GM12873 (cell line): ENCODE data around the gene SART1.

Source experiments
- TF ChIP-seq, protein P1 (sequence below): IDR thresholded peaks from 2 replicates; pipeline ENCODE4 v1.5.1; 2012; ENCODE audit warnings: low read depth, mild to moderate bottlenecking, moderate library complexity, low read length, control low read depth; ENCODE audit not compliant: insufficient read depth; ENCODE audit errors: missing control alignments

SART1 gene

DNA sequence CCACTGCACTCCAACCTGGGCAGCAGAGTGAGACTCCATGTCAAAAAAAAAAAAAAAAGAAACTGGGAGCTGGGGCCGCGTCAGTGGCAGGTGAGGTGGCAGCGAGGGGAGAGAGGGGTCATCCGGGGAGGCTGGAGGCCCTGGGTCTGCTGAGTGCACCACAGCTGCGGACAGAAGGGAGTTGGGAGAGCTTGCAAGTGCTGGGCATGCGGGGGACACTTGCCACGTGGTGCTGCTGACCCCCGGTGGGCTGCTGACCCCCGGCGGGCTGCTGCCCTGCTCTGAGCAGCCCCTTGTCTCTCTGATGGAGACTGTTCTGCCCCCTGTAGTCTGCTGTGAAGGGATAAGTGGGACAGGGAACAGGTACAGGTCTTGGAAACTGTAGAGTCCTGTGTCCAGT lies 39.7 kb upstream of the SART1 start:
- TF ChIP-seq, protein P1, sequence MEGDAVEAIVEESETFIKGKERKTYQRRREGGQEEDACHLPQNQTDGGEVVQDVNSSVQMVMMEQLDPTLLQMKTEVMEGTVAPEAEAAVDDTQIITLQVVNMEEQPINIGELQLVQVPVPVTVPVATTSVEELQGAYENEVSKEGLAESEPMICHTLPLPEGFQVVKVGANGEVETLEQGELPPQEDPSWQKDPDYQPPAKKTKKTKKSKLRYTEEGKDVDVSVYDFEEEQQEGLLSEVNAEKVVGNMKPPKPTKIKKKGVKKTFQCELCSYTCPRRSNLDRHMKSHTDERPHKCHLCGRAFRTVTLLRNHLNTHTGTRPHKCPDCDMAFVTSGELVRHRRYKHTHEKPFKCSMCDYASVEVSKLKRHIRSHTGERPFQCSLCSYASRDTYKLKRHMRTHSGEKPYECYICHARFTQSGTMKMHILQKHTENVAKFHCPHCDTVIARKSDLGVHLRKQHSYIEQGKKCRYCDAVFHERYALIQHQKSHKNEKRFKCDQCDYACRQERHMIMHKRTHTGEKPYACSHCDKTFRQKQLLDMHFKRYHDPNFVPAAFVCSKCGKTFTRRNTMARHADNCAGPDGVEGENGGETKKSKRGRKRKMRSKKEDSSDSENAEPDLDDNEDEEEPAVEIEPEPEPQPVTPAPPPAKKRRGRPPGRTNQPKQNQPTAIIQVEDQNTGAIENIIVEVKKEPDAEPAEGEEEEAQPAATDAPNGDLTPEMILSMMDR, result no peak

DNA sequence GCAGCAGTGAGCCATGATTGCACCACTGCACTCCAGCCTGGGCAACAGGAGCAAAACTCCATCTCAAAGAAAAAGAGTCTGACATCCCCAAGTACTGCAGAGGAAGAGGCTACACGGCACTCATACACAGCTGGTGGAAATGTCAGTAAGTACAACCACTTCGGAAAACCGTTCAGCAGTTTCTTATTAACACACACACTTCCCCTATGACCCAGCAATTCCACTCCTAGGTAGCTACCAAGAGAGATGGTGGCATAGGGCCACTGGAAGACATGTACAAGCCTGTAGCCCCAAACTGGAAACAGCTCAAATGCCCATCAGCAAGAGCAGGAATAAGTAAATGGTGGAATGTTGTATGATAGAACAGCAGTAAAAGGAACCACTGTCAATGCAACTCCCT lies 39.0 kb upstream of the SART1 start:
- TF ChIP-seq, protein P1, result no peak

DNA sequence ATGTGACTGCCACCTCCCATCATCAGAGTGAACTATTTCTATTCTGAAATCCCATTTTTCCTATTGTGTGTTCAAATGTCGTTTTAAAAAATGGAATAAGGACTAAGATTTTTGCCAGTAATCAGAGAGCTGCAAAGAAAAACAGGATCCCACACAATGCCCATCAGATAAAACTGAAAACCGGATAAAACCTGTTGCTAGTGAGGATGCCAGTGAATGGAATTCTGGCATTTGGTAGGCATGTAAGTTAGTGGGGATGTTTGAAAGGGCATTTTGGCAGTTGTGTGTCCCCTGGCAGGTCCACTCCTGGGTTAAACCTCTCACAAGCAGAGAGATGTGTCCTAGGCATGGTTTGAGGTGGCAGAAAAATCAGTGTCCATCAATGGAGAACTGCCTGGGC lies 36.1 kb upstream of the SART1 start:
- TF ChIP-seq, protein P1, result no peak

DNA sequence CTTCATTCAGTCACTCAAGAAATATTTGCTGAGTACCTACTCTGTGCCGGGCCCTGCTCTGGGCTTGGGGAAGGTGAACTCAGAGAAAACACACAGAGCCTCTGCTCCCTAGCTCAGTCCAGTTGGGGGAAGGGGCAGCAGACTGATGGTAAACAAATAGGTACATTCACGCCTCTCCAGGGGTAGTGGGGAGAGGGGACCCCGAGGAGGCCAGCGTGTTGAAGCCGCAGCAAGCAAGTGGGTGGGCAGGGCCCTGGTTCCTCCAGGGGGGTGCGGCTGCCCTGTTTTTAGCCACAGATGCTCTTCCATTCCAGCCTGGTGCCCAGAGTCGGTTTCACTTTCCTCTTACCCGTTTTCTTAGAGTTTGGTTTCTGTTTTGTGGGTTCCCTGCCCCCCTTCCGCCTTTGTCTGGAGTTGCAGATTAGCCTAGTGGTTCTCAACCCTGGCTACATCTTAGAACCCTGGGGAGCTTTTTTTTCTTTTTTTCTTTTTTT lies 33.6 kb upstream of the SART1 start:
- TF ChIP-seq, protein P1, result no peak

DNA sequence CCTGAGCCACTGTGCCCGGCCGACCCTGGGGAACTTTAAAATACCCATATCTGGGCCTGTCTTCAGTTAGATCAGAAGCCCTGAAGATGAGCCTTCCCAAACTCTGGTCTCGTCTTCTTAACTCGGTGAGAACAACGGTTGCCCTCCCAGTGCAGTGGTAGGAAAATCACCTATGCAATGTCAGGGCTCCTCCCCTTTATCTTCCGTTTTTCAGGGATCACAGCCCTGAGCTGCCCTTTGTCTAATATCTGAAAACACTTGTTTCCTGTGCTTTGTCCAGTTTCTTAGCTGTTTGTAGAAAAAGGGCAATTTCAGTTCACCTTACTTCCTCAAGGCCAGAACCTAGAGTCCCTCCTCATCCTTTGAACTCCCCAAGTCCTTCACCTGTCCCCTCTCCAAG lies 32.9 kb upstream of the SART1 start:
- TF ChIP-seq, protein P1, result no peak

DNA sequence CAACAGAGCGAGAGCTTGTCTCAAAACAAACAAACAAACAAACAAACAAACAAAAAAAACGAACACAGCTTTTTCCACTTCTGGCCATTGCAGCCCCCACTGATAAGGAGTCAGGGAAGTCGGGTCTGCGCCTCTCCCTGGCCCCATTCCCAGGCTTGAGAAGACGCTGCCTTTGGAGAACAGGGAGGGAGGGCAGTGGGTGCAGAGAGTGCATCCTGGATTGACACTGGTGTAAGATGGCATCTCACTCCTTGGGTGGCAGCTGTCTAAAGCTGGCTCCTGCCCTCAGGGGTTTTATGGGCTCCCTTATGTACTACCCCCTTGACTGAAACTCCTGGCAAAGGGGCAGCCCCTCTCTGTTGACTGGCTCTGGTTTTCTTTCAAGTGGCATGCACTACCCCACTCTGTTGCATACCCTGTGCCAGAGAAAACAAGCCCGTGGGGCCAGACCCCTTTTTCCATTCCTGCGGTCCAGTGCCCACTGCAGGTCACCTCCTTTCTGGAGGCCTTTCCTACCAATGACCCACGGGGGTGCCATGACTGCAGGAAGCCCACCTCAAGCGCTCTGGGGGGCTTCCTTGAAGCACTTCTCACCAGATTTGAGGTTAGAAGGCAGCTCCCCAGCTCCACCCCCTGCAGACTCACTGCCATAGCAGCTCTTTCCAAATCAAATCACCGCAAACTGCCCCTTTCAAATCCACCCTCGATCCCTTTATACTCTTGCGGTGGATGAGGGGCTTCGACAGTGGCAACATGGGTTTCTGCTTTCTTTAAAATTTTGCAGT lies 29.6 kb upstream of the SART1 start:
- TF ChIP-seq, protein P1, result no peak

DNA sequence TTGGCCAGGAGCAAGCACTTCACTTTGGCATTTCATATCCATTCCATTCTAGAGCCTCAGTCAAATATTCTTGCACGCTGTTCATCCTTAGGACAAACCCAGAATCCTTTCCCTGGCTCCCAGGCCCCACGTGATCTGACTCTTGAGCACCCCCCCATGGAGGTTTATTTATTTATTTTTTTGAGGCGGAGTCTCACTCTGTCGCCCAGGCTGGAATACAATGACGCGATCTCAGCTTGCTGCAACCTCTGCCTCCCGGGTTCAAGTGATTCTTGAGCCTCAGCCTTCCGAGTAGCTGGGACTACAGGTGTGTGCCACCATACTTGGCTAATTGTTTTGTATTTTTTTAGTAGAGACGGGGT lies 29.0 kb upstream of the SART1 start:
- TF ChIP-seq, protein P1, result peak; percentile 13
